DOHH2 (cell line): ENCODE results near the gene GYS2.

Source experiments
- CTCF ChIP-seq: fragments of 200-600 bp; sonication (generic); IDR thresholded peaks from one replicate; pipeline ENCODE4 v1.5.1; 2014; ENCODE audit warnings: antibody characterized with exemption, mild to moderate bottlenecking, low read depth, low read length; ENCODE audit not compliant: poor library complexity, severe bottlenecking
- EZH2phosphoT487 ChIP-seq: fragments of 200-600 bp; sonication (generic); IDR thresholded peaks from 2 replicates; pipeline ENCODE4 v1.6.1; 2017; ENCODE audit warnings: borderline replicate concordance, mild to moderate bottlenecking, antibody characterized with exemption, low read length, moderate library complexity, mixed read lengths

GRCh38 chr12:21607701-21608100 lies 3.1 kb upstream of the GYS2 start:
- TF ChIP-seq CTCF: no peak
- TF ChIP-seq EZH2phosphoT487: no peak
